Activated naive CD4-positive, alpha-beta T cell treated with anti-CD3 and anti-CD28 coated beads, Interleukin-2, amount 10 ng/mL, durations not matched to agents 7 days and 5 days (primary cell): ENCODE measurements around the gene BCL6B.
"Not testable (repeated sequence)": the region's sequence is repeated elsewhere in the genome, so short reads cannot be mapped to it uniquely, and the experiment has no call there.

ENCODE experiments used
- CTCF ChIA-PET: fragments of 350-600 bp; sonication (Branson Sonifier 250); formaldehyde crosslinking; loops from one replicate; lab custom pipeline; 2021; ENCODE audit warnings: antibody characterized with exemption; lab: Charles Lee
- DNase-seq: peaks from one replicate; pipeline ENCODE4 v3.0.0-alpha.2; 2020
- H3K27ac Mint-ChIP-seq: one replicate; pipeline ENCODE4 v1.8.0; 2021; ENCODE audit warnings: mild to moderate bottlenecking, moderate library complexity, mixed read lengths
- H3K27me3 Mint-ChIP-seq: one replicate; pipeline ENCODE4 v1.8.0; 2021; ENCODE audit warnings: mild to moderate bottlenecking, mixed read lengths
- H3K36me3 Mint-ChIP-seq: one replicate; pipeline ENCODE4 v1.8.0; 2021; ENCODE audit warnings: mixed read lengths
- H3K4me1 Mint-ChIP-seq: one replicate; pipeline ENCODE4 v1.8.0; 2021; ENCODE audit warnings: mixed read lengths
- H3K4me3 Mint-ChIP-seq: one replicate; pipeline ENCODE4 v1.8.0; 2021; ENCODE audit warnings: mild to moderate bottlenecking, moderate library complexity, mixed read lengths
- H3K9me3 Mint-ChIP-seq: one replicate; pipeline ENCODE4 v1.8.0; 2021; ENCODE audit warnings: mixed read lengths

The BCL6B gene

DNA sequence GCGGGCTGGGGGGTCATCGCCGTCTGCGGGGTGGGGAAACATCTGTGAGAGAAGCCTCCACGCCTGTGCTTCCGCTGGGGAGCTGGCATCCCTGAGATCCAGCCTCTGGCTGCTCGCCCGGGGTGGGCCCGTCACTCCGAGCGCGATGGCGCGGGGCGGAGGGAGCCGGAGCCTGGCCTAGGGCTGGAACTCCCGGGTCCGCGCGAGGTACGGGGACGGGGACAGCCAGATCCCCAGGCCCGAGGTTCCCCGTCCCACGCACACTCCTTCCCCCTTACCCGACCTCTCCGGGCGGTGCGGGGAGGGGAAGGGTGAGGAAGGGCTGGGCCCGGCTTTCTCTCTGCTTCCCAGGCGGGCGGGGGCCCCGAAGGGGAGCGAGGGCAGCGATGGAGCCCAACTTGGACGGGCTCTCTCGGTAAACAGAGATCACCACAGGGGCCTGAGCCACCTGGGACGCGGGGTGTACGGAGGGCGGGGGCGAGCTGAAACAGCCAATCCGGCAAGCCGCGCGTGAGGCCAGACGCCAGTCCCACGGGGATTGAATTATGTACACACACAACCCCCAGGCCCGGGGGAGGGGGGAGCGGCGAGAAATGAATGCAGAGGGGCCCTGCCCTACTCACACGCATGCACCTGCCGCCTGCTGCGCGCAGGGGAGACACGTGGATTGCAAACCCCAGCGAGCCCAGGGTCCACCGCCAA, 20.8 kb downstream of the BCL6B start, which contains the start of gene SLC16A11:
Gene SLC16A11, minus strand, starts transcription at position 596 of the 702 bp plus-strand sequence. Its CDS starts 579 bp downstream, at position 17.
- Mint-ChIP-seq H3K27me3 (peaks cover 45% of the 10 kb centered on the region), H3K27ac (peak within 1 kb of the TSS; percentile 8), H3K36me3 (peaks cover 9% of the 10 kb centered on the region), H3K4me3 (peak within 1 kb of the TSS; percentile 54), H3K9me3 (no peaks in the 10 kb centered on the region), H3K4me1 (peaks cover 53% of the 10 kb centered on the region)
- peak; percentile 42 for DNase-seq
- CTCF ChIA-PET: interaction anchor here (3.0 to 13.2 kb wide), 2 partner anchors 94 to 129 kb away, joined by 8 to 270 read pairs; no protein-coding TSS in a partner anchor

GRCh38 chr17:7045492-7046126, 22.8 kb downstream of the BCL6B start:
- peaks cover 58% of the 10 kb centered on the region for H3K27me3 Mint-ChIP-seq
- H3K27ac Mint-ChIP-seq: peak overlapping the region; percentile 71
- H3K36me3 Mint-ChIP-seq: no peaks in the 10 kb centered on the region
- H3K9me3 Mint-ChIP-seq: no peaks in the 10 kb centered on the region
- peak overlapping the region; percentile 65 for H3K4me3 Mint-ChIP-seq
- peaks cover 43% of the 10 kb centered on the region for H3K4me1 Mint-ChIP-seq
- peak; percentile 59 for DNase-seq
- CTCF ChIA-PET: interaction anchor here (0.6 to 13.2 kb wide), 27 partner anchors 8 to 544 kb away, joined by 3 to 270 read pairs (median 4); partner anchors contain the start of genes SLC16A13 and SOX15

GRCh38 chr17:7046127-7046724, 23.4 kb downstream of the BCL6B start:
- Mint-ChIP-seq H3K27me3 (peaks cover 60% of the 10 kb centered on the region), H3K36me3 (no peaks in the 10 kb centered on the region), H3K4me1 (peaks cover 41% of the 10 kb centered on the region), H3K4me3 (peak overlapping the region; percentile 65), H3K27ac (peak overlapping the region; percentile 71), H3K9me3 (no peaks in the 10 kb centered on the region)
- CTCF ChIA-PET: interaction anchor here (0.6 to 13.2 kb wide), 26 partner anchors 8 to 543 kb away, joined by 3 to 270 read pairs (median 4); partner anchors contain the start of gene SOX15
- peak; percentile 64 for DNase-seq

DNA sequence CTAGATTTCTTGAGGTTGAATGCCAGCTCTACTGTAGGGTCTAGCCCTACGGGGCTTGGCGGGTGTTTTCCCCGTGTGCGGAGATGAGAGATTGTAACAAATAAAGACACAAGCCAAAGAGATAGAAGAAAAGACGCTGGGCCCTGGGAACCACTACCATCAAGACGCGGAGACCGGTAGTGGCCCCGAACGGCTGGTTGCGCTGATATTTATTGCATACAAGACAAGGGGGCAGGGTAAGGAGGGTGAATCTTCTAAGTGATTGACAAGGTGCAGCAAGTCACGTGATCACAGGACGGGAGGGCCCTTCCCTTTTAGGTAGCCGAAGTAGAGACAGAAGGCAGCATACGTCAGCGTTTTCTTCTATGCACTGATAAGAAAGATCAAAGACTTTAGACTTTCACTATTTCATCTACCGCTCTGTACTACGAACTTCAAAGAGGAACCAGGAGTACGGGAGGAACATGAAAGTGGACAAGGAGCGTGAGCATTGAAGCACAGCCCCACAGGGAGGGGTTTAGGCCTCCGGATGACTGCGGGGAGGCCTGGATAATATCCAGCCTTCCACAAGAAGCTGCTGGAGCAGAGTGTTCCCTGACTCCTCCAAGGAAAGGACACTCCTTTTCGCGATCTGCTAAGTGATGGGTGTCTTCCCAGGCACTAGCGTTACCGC, 24.0 kb downstream of the BCL6B start:
- H3K9me3 Mint-ChIP-seq, H3K36me3 Mint-ChIP-seq: not testable (repeated sequence)
- peak; percentile 83 for DNase-seq
- peaks cover 53% of the 10 kb centered on the region for H3K27me3 Mint-ChIP-seq
- peaks cover 34% of the 10 kb centered on the region for H3K4me1 Mint-ChIP-seq
- CTCF ChIA-PET: interaction anchor here (0.8 to 13.2 kb wide), 11 partner anchors 8 to 302 kb away, joined by 3 to 270 read pairs (median 7); no protein-coding TSS in a partner anchor
- peak overlapping the region; percentile 71 for H3K27ac Mint-ChIP-seq
- peak overlapping the region; percentile 65 for H3K4me3 Mint-ChIP-seq

GRCh38 chr17:7047566-7047965, 24.7 kb downstream of the BCL6B start:
- H3K27ac Mint-ChIP-seq: no peak overlapping the region
- DNase-seq: no peak
- no peak overlapping the region for H3K4me3 Mint-ChIP-seq
- peaks cover 28% of the 10 kb centered on the region for H3K4me1 Mint-ChIP-seq
- H3K36me3 Mint-ChIP-seq: no peaks in the 10 kb centered on the region
- CTCF ChIA-PET: interaction anchor here (13.2 kb wide), 1 partner anchor 90 kb away, joined by 270 read pairs; no protein-coding TSS in a partner anchor
- no peaks in the 10 kb centered on the region for H3K9me3 Mint-ChIP-seq
- H3K27me3 Mint-ChIP-seq: peaks cover 46% of the 10 kb centered on the region

DNA sequence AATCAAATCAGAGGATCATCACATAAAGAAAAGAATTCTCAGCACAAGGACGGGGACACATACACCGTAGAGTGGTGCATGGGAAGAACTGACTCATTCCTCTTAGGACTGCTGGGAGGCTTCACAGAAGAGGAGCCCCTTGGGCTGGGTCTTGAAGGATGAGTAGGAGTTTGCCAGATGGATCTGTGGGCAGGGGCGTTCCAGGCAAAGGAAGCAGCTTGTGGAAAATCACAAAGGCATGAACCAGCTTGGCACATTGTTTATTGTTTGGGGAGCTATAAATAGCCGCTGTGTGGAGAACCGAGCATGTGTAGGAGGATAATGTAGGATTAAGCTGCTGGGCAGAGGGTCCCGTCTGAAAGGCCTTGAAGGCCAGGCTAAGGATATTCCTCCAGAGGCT, 26.1 kb downstream of the BCL6B start:
- H3K9me3 Mint-ChIP-seq: no peaks in the 10 kb centered on the region
- H3K4me3 Mint-ChIP-seq: no peak overlapping the region
- H3K4me1 Mint-ChIP-seq: peaks cover 19% of the 10 kb centered on the region
- CTCF ChIA-PET: interaction anchor here (13.2 kb wide), 1 partner anchor 88 kb away, joined by 270 read pairs; no protein-coding TSS in a partner anchor
- no peak overlapping the region for H3K27ac Mint-ChIP-seq
- no peak for DNase-seq
- H3K36me3 Mint-ChIP-seq: no peaks in the 10 kb centered on the region
- H3K27me3 Mint-ChIP-seq: peaks cover 43% of the 10 kb centered on the region

- not testable (repeated sequence) for H3K36me3 Mint-ChIP-seq, H3K9me3 Mint-ChIP-seq, H3K4me3 Mint-ChIP-seq, H3K27ac Mint-ChIP-seq, DNase-seq
- CTCF ChIA-PET: interaction anchor here (0.9 to 13.2 kb wide), 5 partner anchors 14 to 127 kb away, joined by 3 to 270 read pairs (median 6); partner anchors contain the start of gene CLEC10A
- H3K4me1 Mint-ChIP-seq: peaks cover 19% of the 10 kb centered on the region
- H3K27me3 Mint-ChIP-seq: peaks cover 32% of the 10 kb centered on the region
Measured at GRCh38 chr17:7050583-7050982, 27.7 kb downstream of the BCL6B start.

DNA sequence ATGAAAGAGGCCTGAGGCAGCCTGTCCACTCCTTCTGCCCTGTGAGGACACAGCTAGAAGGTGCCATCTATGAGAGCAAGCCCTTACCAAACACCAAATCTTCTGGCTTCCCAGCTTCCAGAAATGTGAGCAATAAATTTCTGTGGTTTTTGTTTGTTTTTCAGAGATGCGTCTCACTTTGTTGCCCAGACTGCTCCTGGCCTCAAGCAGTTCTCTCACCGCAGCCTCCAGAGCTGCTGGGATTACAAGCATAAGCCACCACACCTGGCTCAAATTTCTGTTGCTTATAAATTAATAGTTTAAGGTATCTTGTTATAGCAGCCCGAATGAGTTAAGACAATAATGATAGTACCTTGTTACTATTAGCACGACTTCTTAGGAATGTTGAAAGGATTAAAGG, 33.5 kb downstream of the BCL6B start:
- Mint-ChIP-seq H3K36me3 (no peaks in the 10 kb centered on the region), H3K4me1 (no peaks in the 10 kb centered on the region), H3K27me3 (peaks cover 28% of the 10 kb centered on the region), H3K27ac (no peak overlapping the region), H3K9me3 (no peaks in the 10 kb centered on the region), H3K4me3 (no peak overlapping the region)
- DNase-seq: no peak
- CTCF ChIA-PET: interaction anchor here (13.2 kb wide), 1 partner anchor 81 kb away, joined by 270 read pairs; no protein-coding TSS in a partner anchor

- CTCF ChIA-PET: interaction anchor here (0.7 to 1.4 kb wide), 2 partner anchors 60 to 87 kb away, joined by 3 read pairs; no protein-coding TSS in a partner anchor
Measured at GRCh38 chr17:7058831-7059447, 36.1 kb downstream of the BCL6B start.

DNA sequence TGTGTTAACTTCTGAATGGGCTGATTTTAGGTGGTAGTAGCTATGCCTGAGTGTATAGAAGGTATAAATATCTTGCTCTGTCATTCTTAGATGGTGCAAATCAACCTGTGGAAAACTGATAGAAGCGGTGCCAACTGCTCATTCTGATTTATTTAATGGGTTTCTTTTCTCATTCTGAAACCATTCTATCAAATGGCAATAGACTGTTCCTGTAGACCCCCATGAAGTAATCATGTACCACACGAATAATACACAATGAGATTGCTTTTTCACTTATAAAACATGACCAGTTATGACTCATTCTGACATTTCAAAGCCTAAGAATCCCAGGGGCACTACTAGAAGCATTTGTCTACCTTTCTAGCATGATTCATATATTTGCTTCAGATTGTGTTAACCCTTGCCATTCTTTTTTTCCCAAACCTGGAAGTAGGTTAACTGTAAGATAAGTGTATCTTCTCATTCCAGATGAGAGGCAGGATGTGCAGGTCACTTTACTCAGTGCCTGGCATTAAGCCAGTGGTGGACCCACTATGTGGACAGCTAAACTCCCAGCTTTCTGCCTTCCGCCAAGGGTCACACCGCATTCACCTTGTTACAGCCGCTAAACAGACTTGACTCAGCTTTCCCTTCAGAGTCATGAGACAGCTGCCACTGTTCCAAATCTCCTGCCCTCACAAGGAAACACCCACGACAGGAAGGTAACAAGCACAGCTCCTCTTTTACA, 37.5 kb downstream of the BCL6B start:
- H3K27ac Mint-ChIP-seq: peak overlapping the region; percentile 33
- CTCF ChIA-PET: interaction anchor here (0.8 to 1.4 kb wide), 2 partner anchors 50 to 86 kb away, joined by 3 read pairs; no protein-coding TSS in a partner anchor
- H3K27me3 Mint-ChIP-seq: peaks cover 38% of the 10 kb centered on the region

More at GRCh38 chr17:7058831-7059447, 36.1 kb downstream of the BCL6B start:
- Mint-ChIP-seq H3K36me3 (no peaks in the 10 kb centered on the region), H3K4me3 (no peak overlapping the region), H3K27ac (no peak overlapping the region), H3K27me3 (peaks cover 33% of the 10 kb centered on the region), H3K4me1 (no peaks in the 10 kb centered on the region), H3K9me3 (no peaks in the 10 kb centered on the region)
- no peak for DNase-seq

GRCh38 chr17:7063518-7064094, 40.8 kb downstream of the BCL6B start:
- H3K36me3 Mint-ChIP-seq: peaks cover 3% of the 10 kb centered on the region
- no peaks in the 10 kb centered on the region for H3K4me1 Mint-ChIP-seq
- H3K27ac Mint-ChIP-seq: no peak overlapping the region
- DNase-seq: no peak
- H3K27me3 Mint-ChIP-seq: peaks cover 44% of the 10 kb centered on the region
- CTCF ChIA-PET: interaction anchor here (1.7 to 3.0 kb wide), 2 partner anchors 69 to 73 kb away, joined by 3 to 8 read pairs; no protein-coding TSS in a partner anchor
- H3K9me3 Mint-ChIP-seq: peaks cover 18% of the 10 kb centered on the region
- H3K4me3 Mint-ChIP-seq: no peak overlapping the region

More for the DNA sequence above, 37.5 kb downstream of the BCL6B start:
- DNase-seq: peak; percentile 20
- Mint-ChIP-seq H3K4me3 (no peak overlapping the region), H3K9me3 (no peaks in the 10 kb centered on the region), H3K36me3 (no peaks in the 10 kb centered on the region), H3K4me1 (no peaks in the 10 kb centered on the region)

DNA sequence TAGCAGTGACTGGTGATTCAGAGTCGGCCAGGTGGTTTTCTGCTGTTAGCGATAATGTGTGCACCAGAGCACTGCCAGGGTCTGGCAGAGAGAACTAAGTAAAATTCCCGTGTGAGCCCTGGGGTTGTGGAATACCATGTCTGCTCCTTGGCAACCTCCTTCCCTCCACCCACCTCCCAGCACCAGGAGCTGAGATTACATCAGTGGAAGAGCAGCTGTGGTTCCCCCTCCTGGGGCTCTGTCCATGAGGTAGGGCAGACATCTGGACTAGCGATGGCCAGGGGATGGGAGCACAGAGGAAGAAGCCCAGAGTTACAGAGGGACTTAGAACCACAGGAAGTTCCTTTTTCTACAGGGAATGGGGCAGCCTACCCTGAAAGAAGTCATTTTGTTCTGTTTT, 41.4 kb downstream of the BCL6B start:
- H3K9me3 Mint-ChIP-seq: peaks cover 24% of the 10 kb centered on the region
- H3K4me3 Mint-ChIP-seq: no peak overlapping the region
- H3K27me3 Mint-ChIP-seq: peaks cover 40% of the 10 kb centered on the region
- peaks cover 3% of the 10 kb centered on the region for H3K36me3 Mint-ChIP-seq
- H3K27ac Mint-ChIP-seq: no peak overlapping the region
- no peak for DNase-seq
- no peaks in the 10 kb centered on the region for H3K4me1 Mint-ChIP-seq
- CTCF ChIA-PET: interaction anchor here (0.9 to 3.0 kb wide), 2 partner anchors 13 to 72 kb away, joined by 3 to 8 read pairs; no protein-coding TSS in a partner anchor
